SK-N-SH treated with all-trans-retinoic acid at 6 μM for 48 hours (cell line): ENCODE data around the gene SLC7A1.

Experiments used
- ATAC-seq: fragments of 200-7000 bp; cut with Tn5 transposase; 3 replicates; pipeline ENCODE4 v1.9.1; 2020; ENCODE audit warnings: mild to moderate bottlenecking, moderate library complexity
- ARNTL ChIP-seq: fragments of 450-650 bp; formaldehyde crosslinking; IDR thresholded peaks from 2 replicates; pipeline ENCODE4 v1.5.0; 2020; ENCODE audit warnings: low read depth, mild to moderate bottlenecking, moderate library complexity, borderline replicate concordance
- BACH2 ChIP-seq: fragments of 250-450 bp; sonication (Bioruptor Pico); IDR thresholded peaks from 2 replicates; pipeline ENCODE4 v1.9.0; 2021; ENCODE audit warnings: mild to moderate bottlenecking, borderline replicate concordance
- CREB5 ChIP-seq: fragments of 250-450 bp; sonication (Bioruptor Pico); IDR thresholded peaks from 2 replicates; pipeline ENCODE4 v1.5.1; 2020; ENCODE audit warnings: low read depth, mild to moderate bottlenecking, moderate library complexity
- CSDC2 ChIP-seq: fragments of 250-450 bp; sonication (Bioruptor Pico); IDR thresholded peaks from 2 replicates; pipeline ENCODE4 v1.5.0; 2020; ENCODE audit warnings: mild to moderate bottlenecking, moderate library complexity
- ESRRG ChIP-seq: fragments of 250-450 bp; sonication (Bioruptor Pico); IDR thresholded peaks from 2 replicates; pipeline ENCODE4 v1.6.1; 2021; ENCODE audit warnings: mild to moderate bottlenecking
- GLIS3 ChIP-seq: fragments of 250-450 bp; sonication (Bioruptor Pico); IDR thresholded peaks from 2 replicates; pipeline ENCODE4 v1.5.0; 2020; ENCODE audit warnings: mild to moderate bottlenecking, moderate library complexity
- ISL1 ChIP-seq: fragments of 250-450 bp; sonication (Bioruptor Pico); IDR thresholded peaks from 2 replicates; pipeline ENCODE4 v2.1.2; 2022; ENCODE audit warnings: mild to moderate bottlenecking, moderate library complexity
- PATZ1 ChIP-seq: fragments of 250-450 bp; sonication (Bioruptor Pico); IDR thresholded peaks from 2 replicates; pipeline ENCODE4 v1.8.0; 2020; ENCODE audit warnings: mild to moderate bottlenecking, moderate library complexity, borderline replicate concordance
- POU6F1 ChIP-seq: fragments of 250-450 bp; sonication (Bioruptor Pico); IDR thresholded peaks from 2 replicates; pipeline ENCODE4 v1.8.0; 2021; ENCODE audit warnings: low read depth, mild to moderate bottlenecking, moderate library complexity, borderline replicate concordance
- PPARA ChIP-seq: fragments of 250-450 bp; sonication (Bioruptor Pico); IDR thresholded peaks from 2 replicates; pipeline ENCODE4 v1.5.0; 2020; ENCODE audit warnings: mild to moderate bottlenecking, borderline replicate concordance
- RARB ChIP-seq: fragments of 250-450 bp; sonication (Bioruptor Pico); IDR thresholded peaks from 2 replicates; pipeline ENCODE4 v1.8.0; 2021; ENCODE audit warnings: mild to moderate bottlenecking, moderate library complexity
- SNAI2 ChIP-seq: fragments of 250-450 bp; sonication (Bioruptor Pico); IDR thresholded peaks from 2 replicates; pipeline ENCODE4 v1.5.0; 2020; ENCODE audit warnings: mild to moderate bottlenecking, moderate library complexity
- TCF4 ChIP-seq: fragments of 250-450 bp; sonication (Bioruptor Pico); IDR thresholded peaks from 2 replicates; pipeline ENCODE4 v1.8.0; 2021; ENCODE audit warnings: mild to moderate bottlenecking, moderate library complexity, borderline replicate concordance
- TOX ChIP-seq: fragments of 250-450 bp; sonication (Bioruptor Pico); IDR thresholded peaks from 2 replicates; pipeline ENCODE4 v1.8.0; 2021; ENCODE audit warnings: mild to moderate bottlenecking, moderate library complexity, borderline replicate concordance
- ZC3H10 ChIP-seq: fragments of 250-450 bp; sonication (Bioruptor Pico); IDR thresholded peaks from 2 replicates; pipeline ENCODE4 v1.5.1; 2021; ENCODE audit warnings: mild to moderate bottlenecking, moderate library complexity
- ZFP3 ChIP-seq: fragments of 250-450 bp; sonication (Bioruptor Pico); IDR thresholded peaks from 2 replicates; pipeline ENCODE4 v1.5.0; 2020; ENCODE audit warnings: mild to moderate bottlenecking, moderate library complexity
- ZFP30 ChIP-seq: fragments of 450-650 bp; formaldehyde crosslinking; IDR thresholded peaks from 2 replicates; pipeline ENCODE4 v1.5.0; 2022; ENCODE audit warnings: mild to moderate bottlenecking, moderate library complexity
- ZNF70 ChIP-seq: fragments of 450-650 bp; formaldehyde crosslinking; IDR thresholded peaks from 2 replicates; pipeline ENCODE4 v1.5.0; 2020; ENCODE audit warnings: mild to moderate bottlenecking, moderate library complexity
- ZNF8 ChIP-seq: fragments of 450-650 bp; formaldehyde crosslinking; IDR thresholded peaks from 2 replicates; pipeline ENCODE4 v1.5.0; 2020; ENCODE audit warnings: mild to moderate bottlenecking, moderate library complexity
- TF ChIP-seq, protein P1 (sequence below): fragments of 250-450 bp; sonication (Bioruptor Pico); IDR thresholded peaks from 2 replicates; pipeline ENCODE4 v1.5.1; 2021; ENCODE audit warnings: mild to moderate bottlenecking, moderate library complexity

Gene SLC7A1

GRCh38 chr13:29547153-29547552, 48.3 kb downstream of the SLC7A1 start:
- TF ChIP-seq ISL1 (CRISPR knock-in tag) (no peak), TOX (CRISPR knock-in tag) (no peak), ZNF70 (no peak), CSDC2 (CRISPR knock-in tag) (no peak), ZFP30 (CRISPR knock-in tag) (no peak), ESRRG (CRISPR knock-in tag) (no peak), GLIS3 (CRISPR knock-in tag) (no peak), PPARA (CRISPR knock-in tag) (no peak), RARB (no peak), PATZ1 (CRISPR knock-in tag) (no peak), TCF4 (CRISPR knock-in tag) (no peak), BACH2 (CRISPR knock-in tag) (no peak)
- TF ChIP-seq, protein P1, sequence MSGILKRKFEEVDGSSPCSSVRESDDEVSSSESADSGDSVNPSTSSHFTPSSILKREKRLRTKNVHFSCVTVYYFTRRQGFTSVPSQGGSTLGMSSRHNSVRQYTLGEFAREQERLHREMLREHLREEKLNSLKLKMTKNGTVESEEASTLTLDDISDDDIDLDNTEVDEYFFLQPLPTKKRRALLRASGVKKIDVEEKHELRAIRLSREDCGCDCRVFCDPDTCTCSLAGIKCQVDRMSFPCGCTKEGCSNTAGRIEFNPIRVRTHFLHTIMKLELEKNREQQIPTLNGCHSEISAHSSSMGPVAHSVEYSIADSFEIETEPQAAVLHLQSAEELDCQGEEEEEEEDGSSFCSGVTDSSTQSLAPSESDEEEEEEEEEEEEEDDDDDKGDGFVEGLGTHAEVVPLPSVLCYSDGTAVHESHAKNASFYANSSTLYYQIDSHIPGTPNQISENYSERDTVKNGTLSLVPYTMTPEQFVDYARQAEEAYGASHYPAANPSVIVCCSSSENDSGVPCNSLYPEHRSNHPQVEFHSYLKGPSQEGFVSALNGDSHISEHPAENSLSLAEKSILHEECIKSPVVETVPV (CRISPR knock-in tag) = no peak
- ATAC-seq = no peak

GRCh38 chr13:29546662-29547061, 48.8 kb downstream of the SLC7A1 start:
- ATAC-seq = no peak
- TF ChIP-seq ZFP3 (CRISPR knock-in tag) = no peak
- no peak for TF ChIP-seq ARNTL (CRISPR knock-in tag)
- no peak for TF ChIP-seq POU6F1
- TF ChIP-seq ESRRG (CRISPR knock-in tag) = no peak
- TF ChIP-seq ISL1 (CRISPR knock-in tag) = no peak

DNA sequence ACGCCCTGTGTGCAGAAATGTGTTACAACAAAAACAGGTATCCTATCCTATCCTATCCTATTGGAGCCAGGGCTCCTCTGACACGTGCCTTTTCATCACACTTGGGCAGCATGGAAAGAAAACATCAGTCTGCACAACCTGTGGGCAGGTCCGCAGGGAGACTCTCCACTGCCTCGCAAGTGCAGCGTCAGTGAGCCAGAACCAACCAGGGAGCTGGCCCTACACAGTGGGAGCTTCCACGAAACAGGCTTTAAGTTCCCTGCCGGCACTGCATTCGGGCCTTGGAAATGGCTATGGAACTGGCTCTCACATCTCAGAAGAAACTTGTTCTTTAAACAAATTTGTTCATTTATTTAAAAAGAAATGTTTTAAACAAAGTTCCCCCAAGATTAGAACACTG, 49.5 kb downstream of the SLC7A1 start:
- TF ChIP-seq CREB5 (CRISPR knock-in tag) (no peak), GLIS3 (CRISPR knock-in tag) (no peak), TCF4 (CRISPR knock-in tag) (no peak), ESRRG (CRISPR knock-in tag) (no peak), ARNTL (CRISPR knock-in tag) (no peak), ZFP3 (CRISPR knock-in tag) (no peak), CSDC2 (CRISPR knock-in tag) (no peak), ZNF8 (no peak)

DNA sequence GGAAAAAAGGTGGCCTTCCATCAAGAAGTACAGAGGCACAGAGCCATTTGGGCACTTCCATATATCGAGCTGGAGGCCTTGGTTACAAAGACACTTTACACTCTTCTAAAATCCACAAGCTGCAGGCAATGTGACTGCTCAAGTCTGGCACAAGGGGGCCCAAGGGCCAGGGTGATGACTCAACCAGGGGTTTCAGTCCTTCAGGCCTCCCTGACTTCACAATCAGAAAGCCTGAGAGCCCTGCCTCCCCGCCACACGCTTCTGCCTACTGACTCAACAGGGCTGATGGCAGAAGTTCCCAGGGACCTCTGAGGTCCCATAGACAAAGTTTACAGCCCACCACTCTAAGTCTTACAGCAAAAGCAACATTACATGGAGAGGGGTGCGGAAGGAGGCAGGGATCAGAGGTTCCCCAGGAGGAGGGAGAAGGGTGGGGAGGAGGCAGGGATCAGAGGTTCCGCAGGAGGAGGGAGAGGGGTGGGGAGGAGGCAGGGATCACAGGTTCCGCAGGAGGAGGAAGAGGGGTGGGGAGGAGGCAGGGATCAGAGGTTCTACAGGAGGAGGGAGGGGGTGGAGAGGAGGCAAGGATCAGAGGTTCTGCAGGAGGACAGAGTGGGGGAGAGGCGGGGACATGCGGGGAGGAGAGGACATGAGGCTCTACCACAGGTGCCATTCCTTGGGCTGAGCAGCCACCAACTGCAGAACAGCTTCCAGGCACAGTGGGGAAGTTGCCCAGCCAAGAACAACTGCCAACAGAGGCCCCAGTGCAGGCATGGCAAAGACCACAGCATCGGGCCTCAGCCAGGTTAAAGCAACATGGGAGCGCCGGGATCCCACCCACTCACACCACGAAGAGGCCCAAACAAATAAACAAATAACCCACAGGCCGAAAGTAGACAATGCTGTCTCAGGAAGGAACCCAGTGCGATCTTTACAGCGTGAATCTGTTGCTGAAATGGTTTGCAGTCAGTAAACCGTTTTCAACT, 52.0 kb downstream of the SLC7A1 start:
- TF ChIP-seq SNAI2 = no peak
- no peak for TF ChIP-seq ZC3H10
- no peak for TF ChIP-seq ZFP30 (CRISPR knock-in tag)
- TF ChIP-seq ARNTL (CRISPR knock-in tag) = no peak
- TF ChIP-seq, protein P1 (CRISPR knock-in tag) = no peak
- ATAC-seq = peak; percentile 67

More for the DNA sequence above, 49.5 kb downstream of the SLC7A1 start:
- ATAC-seq = no peak
